Naive B cell (primary cell): ENCODE measurements around the gene CATSPER4. TPM values are rescaled to one million over a fixed set of nuclear protein-coding genes. Genes with fewer than 3 reads are reported as not detected.

ENCODE experiments used
- ATAC-seq, 2 donors: fragments of 150-1000 bp; cut with Tn5 transposase; 2 replicates each; pipeline ENCODE4 v1.10.0; 2021; ENCODE audit warnings: low read depth in 2 of 2, mild to moderate bottlenecking in 2 of 2, moderate library complexity in 2 of 2
- DNase-seq: peaks from one replicate; pipeline ENCODE4 v3.0.0; 2022
- H3K27ac Mint-ChIP-seq, 6 donors: one replicate each; pipeline ENCODE4 v1.8.0; 2020 to 2022; ENCODE audit warnings: mild to moderate bottlenecking in 6 of 6, mixed read lengths in 6 of 6, moderate library complexity in 5 of 6, inconsistent platforms in 2 of 6
- H3K27me3 Mint-ChIP-seq, 3 donors: one replicate each; pipeline ENCODE4 v1.8.0; 2021 to 2022; ENCODE audit warnings: mixed read lengths in 3 of 3, mild to moderate bottlenecking in 1 of 3
- H3K36me3 Mint-ChIP-seq, 2 donors: one replicate each; pipeline ENCODE4 v1.8.0; 2020 to 2022; ENCODE audit warnings: mixed read lengths in 2 of 2, inconsistent platforms in 1 of 2, mild to moderate bottlenecking in 1 of 2
- H3K4me1 Mint-ChIP-seq, 3 donors: one replicate each; pipeline ENCODE4 v1.8.0; 2020 to 2022; ENCODE audit warnings: mixed read lengths in 3 of 3, inconsistent platforms in 1 of 3, mild to moderate bottlenecking in 1 of 3, moderate library complexity in 1 of 3
- H3K4me3 Mint-ChIP-seq, 8 donors: one replicate each; pipeline ENCODE4 v1.8.0; 2020 to 2022; ENCODE audit warnings: mild to moderate bottlenecking in 8 of 8, mixed read lengths in 8 of 8, moderate library complexity in 8 of 8, inconsistent platforms in 2 of 8
- H3K9me3 Mint-ChIP-seq, 7 donors: one replicate each; pipeline ENCODE4 v1.8.0; 2020 to 2022; ENCODE audit warnings: mixed read lengths in 7 of 7, mild to moderate bottlenecking in 5 of 7, inconsistent platforms in 2 of 7, moderate library complexity in 1 of 7
- polyA plus RNA-seq, 6 donors: library from polyadenylated mRNA; unstranded; fragments of 300-500 nt; fragmentation: Illumina TruSeq; gene quantifications; one replicate each; pipeline ENCODE4 v1.2.3, GENCODE V29; 2021; ENCODE audit warnings: low read depth in 6 of 6

Gene CATSPER4
- polyA plus RNA-seq, 6 donors from 2014 or later = not detected

DNA sequence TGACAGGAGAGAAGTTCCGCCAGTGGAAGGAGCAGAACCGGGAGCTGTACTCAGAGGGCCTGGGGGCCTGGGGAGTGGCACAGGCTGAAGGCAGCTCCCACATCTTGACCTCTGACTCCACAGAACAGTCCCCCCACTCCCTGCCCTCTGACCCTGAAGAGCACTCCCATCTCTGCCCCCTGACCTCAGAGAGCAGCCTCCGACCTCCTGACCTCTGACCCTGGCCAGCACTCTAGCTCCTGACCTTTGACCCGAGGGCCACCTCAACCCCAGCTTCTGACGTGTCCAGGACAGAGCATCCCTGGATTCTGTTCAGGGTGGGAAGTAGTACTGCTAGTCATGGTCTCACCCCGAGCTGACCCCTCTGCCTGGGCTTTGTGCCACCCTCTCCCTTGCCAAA lies 1.1 kb upstream of the CATSPER4 start:
- peak overlapping the region in 2 of 6 donors; percentile 34 to 67 for H3K27ac Mint-ChIP-seq

DNA sequence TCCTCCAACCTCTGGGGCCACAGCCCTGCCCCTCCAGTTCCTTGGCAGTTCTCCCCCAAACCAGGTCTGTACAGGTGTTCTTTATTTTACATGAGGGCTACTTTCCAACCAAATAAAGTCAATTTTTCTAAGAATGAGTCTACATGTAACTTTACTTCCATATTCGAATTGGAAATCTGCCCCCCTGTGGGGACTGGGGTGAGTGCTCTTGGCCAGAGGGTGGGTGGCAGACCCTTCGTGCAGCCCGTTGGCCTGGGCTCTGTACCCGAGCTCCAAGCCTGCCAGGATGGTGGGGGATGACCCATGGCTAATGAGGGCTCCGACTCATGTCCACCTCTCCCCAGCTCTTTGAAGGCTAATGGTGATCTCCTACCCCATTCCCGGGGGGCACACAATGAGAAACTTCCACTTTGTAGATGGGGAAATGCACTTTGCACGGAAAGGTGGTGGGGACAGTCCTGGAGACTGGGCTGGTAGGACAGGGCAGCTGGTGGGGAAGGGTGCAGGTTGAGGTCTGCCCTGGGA lies 589 bp upstream of the CATSPER4 start:
- Mint-ChIP-seq H3K27ac (peak overlapping the region in 1 of 6 donors; percentile 34), H3K9me3 (no peaks in the 10 kb centered on the region), H3K4me3 (no peak overlapping the region), H3K36me3 (no peaks in the 10 kb centered on the region), H3K27me3 (no peaks in the 10 kb centered on the region), H3K4me1 (no peaks in the 10 kb centered on the region)
- ATAC-seq = no peak
- no peak for DNase-seq

More for the DNA sequence above, 1.1 kb upstream of the CATSPER4 start:
- no peak for ATAC-seq
- H3K27me3 Mint-ChIP-seq = no peaks in the 10 kb centered on the region
- DNase-seq = no peak
- no peaks in the 10 kb centered on the region for H3K4me1 Mint-ChIP-seq
- H3K4me3 Mint-ChIP-seq = peak overlapping the region in 1 of 8 donors; percentile 29
- H3K9me3 Mint-ChIP-seq = no peaks in the 10 kb centered on the region
- H3K36me3 Mint-ChIP-seq = no peaks in the 10 kb centered on the region

DNA sequence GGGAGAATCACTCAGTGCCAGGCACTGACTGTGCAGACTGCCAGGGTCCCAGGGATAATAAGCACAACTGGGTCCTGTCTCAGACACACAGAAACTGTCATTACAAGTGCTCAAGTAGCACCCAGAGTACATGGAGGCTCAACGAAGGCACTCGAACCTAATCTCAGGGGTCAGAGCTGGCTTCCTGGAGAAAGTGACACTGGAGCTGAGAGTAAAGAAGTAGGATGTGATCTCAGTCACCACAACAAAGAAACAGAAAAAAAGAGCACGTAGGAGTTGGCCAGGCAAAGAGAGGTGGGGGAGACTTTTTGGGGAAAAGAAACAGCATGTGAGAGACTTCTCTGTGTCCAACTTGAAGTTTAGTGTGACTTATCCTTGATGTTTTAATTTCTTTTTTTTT lies 1.3 kb downstream of the CATSPER4 start:
- no peaks in the 10 kb centered on the region for H3K36me3 Mint-ChIP-seq
- peak overlapping the region in 1 of 8 donors; percentile 22 for H3K4me3 Mint-ChIP-seq
- H3K27me3 Mint-ChIP-seq = no peaks in the 10 kb centered on the region
- no peaks in the 10 kb centered on the region for H3K9me3 Mint-ChIP-seq
- H3K27ac Mint-ChIP-seq = no peak overlapping the region
- DNase-seq = no peak
- no peaks in the 10 kb centered on the region for H3K4me1 Mint-ChIP-seq
- ATAC-seq = no peak

DNA sequence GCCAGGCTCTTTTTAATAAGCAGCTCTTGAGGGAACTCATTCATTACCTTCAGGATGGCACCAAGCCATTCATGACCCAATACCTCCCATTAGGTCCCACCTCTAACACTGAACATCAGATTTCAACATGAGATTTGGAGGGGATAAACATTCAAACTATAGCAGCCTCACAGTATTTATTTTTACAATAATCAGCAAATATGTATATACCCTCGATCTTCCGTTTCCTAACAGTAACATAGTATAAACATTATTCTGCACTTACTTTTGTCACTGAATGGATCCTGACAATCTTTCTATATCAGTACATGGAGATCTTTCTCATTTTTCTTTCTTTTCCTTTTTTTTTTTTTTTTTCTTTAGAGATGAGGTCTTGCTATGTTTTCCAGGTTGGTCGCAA lies 5.4 kb downstream of the CATSPER4 start:
- ATAC-seq (no peak), DNase-seq (no peak)
- Mint-ChIP-seq H3K36me3 (no peaks in the 10 kb centered on the region), H3K27me3 (peaks cover 0 to 11% (median 6%) of the 10 kb centered on the region in 3 donors), H3K4me3 (no peak overlapping the region), H3K4me1 (peaks cover 0 to 2% (median 0%) of the 10 kb centered on the region in 3 donors), H3K27ac (no peak overlapping the region), H3K9me3 (no peaks in the 10 kb centered on the region)

DNA sequence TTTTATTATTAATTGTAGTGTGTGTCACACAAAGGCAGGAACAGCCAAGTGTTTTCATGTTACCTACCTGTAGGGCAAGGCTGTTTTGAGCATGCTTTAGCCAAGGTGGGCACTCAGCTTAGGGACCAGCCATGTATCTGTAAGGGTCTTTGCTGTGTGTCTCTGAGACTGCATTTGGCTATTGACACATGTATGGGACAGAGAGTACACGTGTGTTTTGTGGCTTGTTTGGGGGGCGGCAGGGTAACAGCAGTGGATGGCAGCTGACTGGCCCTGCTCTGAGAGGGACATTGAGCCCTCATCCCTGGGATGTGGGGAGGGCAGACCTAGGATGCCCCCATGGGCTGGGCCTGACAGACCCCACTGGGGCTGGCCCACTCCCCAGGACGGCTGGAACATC lies 6.9 kb downstream of the CATSPER4 start:
- Mint-ChIP-seq H3K9me3 (no peaks in the 10 kb centered on the region), H3K36me3 (no peaks in the 10 kb centered on the region), H3K4me1 (peaks cover 0 to 4% (median 4%) of the 10 kb centered on the region in 3 donors), H3K27ac (no peak overlapping the region), H3K27me3 (peaks cover 0 to 19% (median 14%) of the 10 kb centered on the region in 3 donors), H3K4me3 (no peak overlapping the region)
- DNase-seq (no peak), ATAC-seq (no peak)

DNA sequence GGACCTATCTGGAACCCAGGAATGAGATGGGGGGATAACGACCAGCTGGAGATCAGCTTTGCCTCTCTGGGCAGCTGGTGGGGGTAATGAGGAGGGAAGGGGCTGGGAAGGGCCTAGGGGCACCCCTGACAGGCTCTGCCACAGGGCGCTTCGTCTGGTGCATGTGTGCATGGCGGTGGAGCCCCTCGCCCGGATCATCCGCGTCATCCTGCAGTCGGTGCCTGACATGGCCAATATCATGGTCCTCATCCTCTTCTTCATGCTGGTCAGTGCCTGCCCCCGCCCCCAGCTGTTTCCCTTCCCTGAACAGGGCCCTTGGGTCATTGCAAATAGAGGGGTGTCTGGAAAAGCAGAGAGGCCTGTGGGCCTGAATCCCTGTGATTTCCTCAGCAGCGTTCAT lies 7.4 kb downstream of the CATSPER4 start:
- ATAC-seq (no peak), DNase-seq (no peak)
- Mint-ChIP-seq H3K36me3 (no peaks in the 10 kb centered on the region), H3K27me3 (peaks cover 0 to 19% (median 17%) of the 10 kb centered on the region in 3 donors), H3K9me3 (no peaks in the 10 kb centered on the region), H3K27ac (no peak overlapping the region), H3K4me3 (no peak overlapping the region), H3K4me1 (peaks cover 0 to 4% (median 4%) of the 10 kb centered on the region in 3 donors)

DNA sequence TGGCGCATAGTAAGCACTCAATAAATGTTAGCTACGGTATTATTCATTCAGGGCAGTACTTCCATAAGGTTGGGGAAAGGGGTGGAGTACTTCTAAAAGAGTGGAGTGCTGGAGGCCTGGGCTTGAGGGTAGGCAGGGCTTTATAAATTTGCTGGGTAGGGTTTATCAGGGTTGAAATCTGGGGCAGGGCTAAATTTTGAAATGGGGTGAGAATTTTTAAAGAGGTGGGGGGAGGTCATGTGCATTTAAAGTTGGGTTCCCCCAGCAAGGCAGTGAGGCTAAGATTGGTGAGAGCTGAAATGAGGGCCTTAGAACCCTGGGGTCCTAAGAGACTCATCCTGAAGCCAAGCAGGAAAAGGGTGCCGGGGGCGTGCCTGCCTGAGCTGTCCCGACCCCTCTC lies 10.0 kb downstream of the CATSPER4 start:
- H3K4me1 Mint-ChIP-seq = peaks cover 0 to 4% (median 4%) of the 10 kb centered on the region in 3 donors
- H3K27ac Mint-ChIP-seq = peak overlapping the region in 1 of 6 donors; percentile 40
- no peaks in the 10 kb centered on the region for H3K9me3 Mint-ChIP-seq
- ATAC-seq (no peak), DNase-seq (no peak)
- H3K27me3 Mint-ChIP-seq = peaks cover 4 to 30% (median 19%) of the 10 kb centered on the region in 3 donors
- H3K36me3 Mint-ChIP-seq = no peaks in the 10 kb centered on the region
- H3K4me3 Mint-ChIP-seq = peak overlapping the region in 1 of 8 donors; percentile 44

DNA sequence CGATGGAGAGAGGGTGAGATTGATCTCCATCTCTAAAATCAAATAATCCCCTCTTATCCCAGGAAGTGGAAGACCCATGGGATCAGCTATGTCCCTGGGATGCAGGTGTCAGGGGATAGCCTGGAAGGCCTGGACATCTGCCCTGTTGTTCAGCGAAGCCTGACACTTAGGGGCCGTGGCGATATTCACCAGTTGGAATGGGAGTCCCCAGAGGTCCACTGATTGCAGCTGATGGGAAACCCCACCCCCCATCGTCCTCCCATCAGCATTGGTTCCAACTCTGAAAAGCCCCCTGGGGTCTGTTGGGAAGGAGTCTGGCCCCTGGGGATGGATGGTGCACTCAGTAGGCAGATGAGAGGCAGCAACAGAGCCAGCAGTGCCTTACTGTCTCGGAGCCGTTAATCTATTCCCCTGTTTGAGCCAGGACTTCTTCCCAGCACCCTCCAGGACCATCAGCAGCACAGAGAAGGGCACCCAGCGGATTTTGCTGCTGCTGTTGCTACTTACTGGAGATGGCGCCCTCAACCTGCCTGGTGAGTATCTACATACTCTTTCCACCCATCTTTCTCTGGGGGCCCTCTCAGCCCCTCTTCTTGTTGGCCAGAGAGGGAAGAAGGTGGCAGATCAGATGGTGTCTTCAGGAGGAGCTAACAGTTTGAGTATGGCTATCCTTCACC lies 13.4 kb downstream of the CATSPER4 start:
- ATAC-seq (no peak), DNase-seq (no peak)
- Mint-ChIP-seq H3K4me1 (peaks cover 0 to 4% (median 4%) of the 10 kb centered on the region in 3 donors), H3K9me3 (no peaks in the 10 kb centered on the region), H3K27ac (no peak overlapping the region), H3K36me3 (no peaks in the 10 kb centered on the region), H3K27me3 (peaks cover 4 to 30% (median 9%) of the 10 kb centered on the region in 3 donors), H3K4me3 (no peak overlapping the region)

DNA sequence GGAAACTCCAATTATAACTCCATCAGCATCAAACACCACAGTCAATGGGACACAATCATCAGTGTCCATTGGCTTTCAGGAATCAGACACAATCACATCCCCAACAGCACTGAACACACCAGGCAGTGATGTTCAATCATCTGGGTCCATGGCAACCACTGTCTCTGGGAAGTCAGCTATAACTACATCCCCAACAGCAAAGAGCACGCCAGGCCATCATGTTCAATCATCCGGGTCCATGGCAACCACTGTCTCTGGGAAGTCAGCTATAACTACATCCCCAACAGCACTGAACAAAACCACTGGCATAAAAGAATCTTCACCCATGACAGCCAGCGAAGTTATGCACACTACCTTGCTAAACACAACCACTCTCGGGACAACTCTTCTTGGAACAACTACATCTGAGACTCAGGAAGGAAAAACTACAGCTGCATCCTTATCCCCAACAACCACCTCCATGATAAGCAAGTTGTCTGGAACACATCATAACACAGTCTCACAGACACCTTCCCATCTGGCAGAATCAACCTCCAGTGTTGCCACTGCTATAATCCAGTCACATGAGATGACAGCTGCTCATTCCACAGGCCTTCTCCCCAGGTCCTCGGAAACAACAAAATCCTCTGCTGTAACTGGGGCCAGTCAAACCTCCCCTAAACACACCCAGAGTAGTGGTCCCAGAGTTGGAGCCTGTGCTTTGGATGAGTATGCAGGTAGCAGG lies 19.9 kb downstream of the CATSPER4 start:
- Mint-ChIP-seq H3K4me1 (no peaks in the 10 kb centered on the region), H3K9me3 (no peaks in the 10 kb centered on the region), H3K4me3 (no peak overlapping the region), H3K27ac (no peak overlapping the region), H3K27me3 (peaks cover 0 to 18% (median 12%) of the 10 kb centered on the region in 3 donors), H3K36me3 (no peaks in the 10 kb centered on the region)
- no peak for DNase-seq
- no peak for ATAC-seq

DNA sequence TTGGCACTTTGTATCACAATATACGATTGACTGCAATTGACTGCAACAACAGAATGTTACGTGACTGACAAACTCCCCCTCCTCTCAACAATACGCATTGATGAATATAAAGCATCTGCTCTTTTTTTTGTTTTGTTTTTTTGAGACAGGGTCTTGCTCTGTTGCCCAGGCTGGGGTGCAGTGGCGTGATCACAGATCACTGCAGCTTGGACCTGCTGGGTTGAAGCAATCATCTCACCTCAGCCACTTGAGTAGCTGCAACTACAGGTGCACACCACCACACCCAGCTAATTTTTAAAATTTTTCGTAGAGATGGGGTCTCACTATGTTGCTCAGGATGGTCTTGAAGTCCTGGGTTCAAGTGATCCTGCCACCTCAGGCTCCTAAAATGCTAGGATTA lies 22.3 kb downstream of the CATSPER4 start:
- DNase-seq = no peak
- Mint-ChIP-seq H3K27ac (peak overlapping the region in 1 of 6 donors; percentile 70), H3K4me3 (no peak overlapping the region), H3K9me3 (no peaks in the 10 kb centered on the region), H3K4me1 (no peaks in the 10 kb centered on the region), H3K36me3 (no peaks in the 10 kb centered on the region), H3K27me3 (peaks cover 0 to 18% (median 12%) of the 10 kb centered on the region in 3 donors)
- ATAC-seq = no peak

DNA sequence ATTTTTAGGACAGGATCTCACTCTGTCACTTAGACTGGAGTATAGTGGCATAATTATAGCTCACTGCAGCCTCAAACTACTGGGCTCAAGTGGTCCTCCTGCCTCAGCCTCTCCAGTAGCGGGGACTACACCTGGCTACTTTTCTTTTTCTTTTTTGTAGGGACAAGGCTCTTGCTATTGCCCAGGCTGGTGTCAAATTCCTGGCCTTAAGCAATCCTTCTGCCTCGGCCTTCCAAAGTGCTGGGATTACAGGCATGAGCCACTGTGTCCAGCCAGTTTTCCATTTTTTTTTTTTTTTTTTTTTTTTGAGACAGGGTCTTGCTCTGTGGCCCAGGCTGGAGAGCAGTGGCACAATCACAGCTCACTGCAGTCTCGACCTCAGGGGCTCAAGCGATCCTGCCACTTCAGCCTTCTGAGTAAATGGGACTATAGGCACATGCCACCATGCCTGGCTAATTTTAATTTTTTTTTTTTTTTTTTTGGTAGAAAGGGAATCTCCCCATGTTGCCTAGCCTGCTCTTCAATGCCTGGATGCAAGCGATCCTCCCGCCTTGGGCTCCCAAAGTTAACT lies 23.0 kb downstream of the CATSPER4 start:
- ATAC-seq (no peak), DNase-seq (no peak)
- no peaks in the 10 kb centered on the region for H3K36me3 Mint-ChIP-seq
- H3K4me3 Mint-ChIP-seq = no peak overlapping the region
- no peaks in the 10 kb centered on the region for H3K9me3 Mint-ChIP-seq
- no peak overlapping the region for H3K27ac Mint-ChIP-seq
- H3K4me1 Mint-ChIP-seq = no peaks in the 10 kb centered on the region
- H3K27me3 Mint-ChIP-seq = peaks cover 0 to 18% (median 12%) of the 10 kb centered on the region in 3 donors

DNA sequence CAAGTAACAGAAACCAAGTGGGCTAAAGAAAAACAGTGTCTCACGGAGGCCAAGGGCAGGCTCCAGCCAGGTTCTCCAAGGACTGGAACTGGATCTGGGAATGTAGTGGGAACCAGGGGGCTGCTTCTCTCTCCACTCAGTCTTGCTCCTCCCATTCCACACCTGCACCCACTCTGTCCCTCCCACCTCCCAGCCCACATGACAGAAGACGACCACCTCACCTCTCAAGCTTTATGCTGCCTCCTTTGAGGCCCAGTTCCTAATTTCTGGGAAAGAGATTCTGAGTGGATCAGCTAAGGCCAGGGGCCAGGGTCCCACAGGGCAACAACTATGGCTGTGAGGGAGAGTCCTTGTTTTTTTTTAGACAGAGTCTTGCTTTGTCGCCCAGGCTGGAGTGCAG lies 24.8 kb downstream of the CATSPER4 start:
- DNase-seq (no peak), ATAC-seq (no peak)
- Mint-ChIP-seq H3K4me3 (no peak overlapping the region), H3K9me3 (no peaks in the 10 kb centered on the region), H3K27ac (no peak overlapping the region), H3K36me3 (no peaks in the 10 kb centered on the region), H3K4me1 (no peaks in the 10 kb centered on the region), H3K27me3 (peaks cover 4 to 21% (median 19%) of the 10 kb centered on the region in 3 donors)

DNA sequence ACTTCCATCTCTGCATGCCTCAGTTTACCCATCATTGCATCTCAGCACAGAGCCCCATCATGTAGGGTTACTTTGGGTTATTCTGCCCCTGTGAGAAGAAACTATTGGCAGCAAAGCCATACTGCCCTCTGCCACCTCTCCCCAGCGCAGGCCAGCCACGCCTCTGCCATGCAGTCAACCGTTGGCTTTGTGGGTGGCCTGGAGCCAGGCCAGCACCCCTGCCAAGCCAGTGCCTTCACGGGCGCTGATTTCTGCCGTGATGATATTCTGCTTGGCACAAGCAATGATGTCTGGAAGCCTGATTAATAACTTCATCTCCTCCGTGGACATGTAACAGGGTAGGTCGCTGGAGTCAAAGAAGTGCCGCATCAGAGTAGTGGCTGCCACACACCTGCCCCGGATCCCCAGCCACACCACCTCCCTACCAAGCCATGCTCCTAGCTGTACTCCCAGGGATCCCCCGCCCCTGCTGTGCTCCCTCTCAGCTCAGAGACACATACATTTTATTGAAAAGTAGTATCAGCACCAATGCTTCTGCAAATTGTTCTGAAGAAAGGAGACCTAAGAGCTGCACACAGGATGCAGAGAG lies 28.6 kb downstream of the CATSPER4 start:
- Mint-ChIP-seq H3K4me3 (no peak overlapping the region), H3K9me3 (no peaks in the 10 kb centered on the region), H3K27ac (no peak overlapping the region)

More for the DNA sequence above, 28.6 kb downstream of the CATSPER4 start:
- ATAC-seq (no peak), DNase-seq (no peak)
- no peaks in the 10 kb centered on the region for H3K36me3 Mint-ChIP-seq
- H3K27me3 Mint-ChIP-seq = peaks cover 11 to 28% (median 25%) of the 10 kb centered on the region in 3 donors
- H3K4me1 Mint-ChIP-seq = no peaks in the 10 kb centered on the region
